ENCODE results near the gene PTPN21. TPM values are rescaled to one million over a fixed set of nuclear protein-coding genes. Genes with fewer than 3 reads are reported as not detected.
"Not testable (repeated sequence)": the region's sequence is repeated elsewhere in the genome, so short reads cannot be mapped to it uniquely, and the experiment has no call there.

PTPN21 gene
- total and polyA plus RNA-seq, 2 of the 13 experiments (the other 11 are each of a cell fraction or from before 2014, with no cell fraction given) = 2.0 to 3.7 TPM

DNA sequence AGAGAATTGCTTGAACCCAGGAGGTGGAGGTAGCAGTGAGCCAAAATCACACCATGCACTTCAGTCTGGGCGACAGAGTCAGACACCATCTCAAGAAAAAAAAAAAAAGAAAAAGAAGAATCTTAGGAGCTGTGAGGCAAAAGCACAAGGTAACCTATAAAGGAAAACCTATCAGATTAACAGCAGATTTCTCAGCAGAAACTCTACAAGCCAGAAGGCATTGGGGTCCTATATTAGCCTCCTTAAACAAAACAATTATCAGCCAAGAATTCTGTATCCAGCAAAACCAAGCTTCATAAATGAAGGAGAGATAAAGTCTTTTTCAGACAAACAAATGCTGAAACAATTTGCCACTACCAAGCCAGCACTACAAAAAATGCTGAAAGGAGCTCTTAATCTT, 24.9 kb downstream of the PTPN21 start:
- 91% methylated on average over 1 of the region's 1 CpG for WGBS (ENCODE audit: low lambda C conversion rate)
- H3K9me3 ChIP-seq (ENCODE audit: low read length); intact Hi-C loops (cut with micrococcal nuclease; ENCODE audit: unreplicated experiment); CTCF ChIA-PET (ENCODE audit: low intra/inter-chr PET ratio, low total read pairs); H3K4me2 ChIP-seq (ENCODE audit: low read depth, low read length); H3K27ac ChIP-seq (ENCODE audit: extremely low read length, insufficient read depth, low read length); DNase-seq (ENCODE audit: low spot score); POLR2A ChIA-PET; in situ Hi-C loops (cut with HindIII; ENCODE audit: extremely low pct_ligation_motif_present, low pct_unique_long_range_greater_than_20kb); H2AFZ ChIP-seq (ENCODE audit: low read length); BruUV-seq (replicated peaks); ATAC-seq; H3K4me1 ChIP-seq (ENCODE audit: insufficient read depth, low read length); H3K9ac ChIP-seq (ENCODE audit: insufficient read depth, low read depth, low read length); H3K4me3 ChIP-seq (replicated peaks in 1 of 3; ENCODE audit: insufficient read depth in 1 of 3, low read depth in 2 of 3, low read length in 3 of 3); H4K20me1 ChIP-seq (ENCODE audit: insufficient read depth, low read length); FAIRE-seq; H3K36me3 ChIP-seq (replicated peaks in 1 of 2; ENCODE audit: control insufficient read depth in 1 of 2, insufficient read depth in 2 of 2, low read length in 2 of 2); H3K27me3 ChIP-seq (ENCODE audit: control insufficient read depth in 1 of 2, insufficient read depth in 2 of 2, low read length in 2 of 2); H3K79me2 ChIP-seq (ENCODE audit: insufficient read depth, low read length): not testable (repeated sequence)
- TF ChIP-seq ZNF317 (CRISPR knock-in tag; IDR thresholded peaks at IDR 0.05) = 0 out of 2 replicates have a peak, but pooled peaks have one; percentile 57

DNA sequence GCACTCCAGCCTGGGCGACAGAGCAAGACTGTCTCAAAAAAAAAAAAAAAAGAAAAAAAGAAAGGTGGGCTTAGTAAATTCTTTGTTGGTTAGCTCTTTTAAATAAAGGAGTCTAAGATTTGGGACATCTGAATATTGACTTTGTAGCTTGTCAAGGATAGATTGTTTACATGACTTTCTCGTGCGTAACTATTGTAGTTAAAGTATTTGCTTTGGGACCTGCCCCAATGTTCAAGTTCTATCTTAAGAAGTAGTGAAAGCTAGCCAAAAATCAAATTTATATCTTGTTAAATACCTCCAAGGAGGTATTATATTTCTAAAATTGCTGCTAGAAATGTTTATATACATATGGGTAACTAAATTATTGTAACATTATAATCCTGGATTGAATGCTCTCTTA, 32.4 kb downstream of the PTPN21 start:
- CTCF ChIA-PET (ENCODE audit: low intra/inter-chr PET ratio, low total read pairs) = no interaction called here
- H3K9ac ChIP-seq (ENCODE audit: insufficient read depth, low read depth, low read length) = no peak overlapping the region

More for the DNA sequence above, 32.4 kb downstream of the PTPN21 start:
- Histone ChIP-seq H3K27me3 (ENCODE audit: control insufficient read depth in 1 of 2, insufficient read depth in 2 of 2, low read length in 2 of 2) (no peaks in the 10 kb centered on the region), H3K36me3 (replicated peaks in 1 of 2; ENCODE audit: control insufficient read depth in 1 of 2, insufficient read depth in 2 of 2, low read length in 2 of 2) (no peaks in the 10 kb centered on the region), H3K4me2 (ENCODE audit: low read depth, low read length) (no peak overlapping the region), H3K79me2 (ENCODE audit: insufficient read depth, low read length) (no peaks in the 10 kb centered on the region), H2AFZ (ENCODE audit: low read length) (no peak overlapping the region), H3K9me3 (ENCODE audit: low read length) (no peaks in the 10 kb centered on the region), H3K4me3 (replicated peaks in 1 of 3; ENCODE audit: insufficient read depth in 1 of 3, low read depth in 2 of 3, low read length in 3 of 3) (no peak overlapping the region), H3K4me1 (ENCODE audit: insufficient read depth, low read length) (no peaks in the 10 kb centered on the region), H3K27ac (ENCODE audit: extremely low read length, insufficient read depth, low read length) (no peak overlapping the region), H4K20me1 (ENCODE audit: insufficient read depth, low read length) (no peaks in the 10 kb centered on the region)
- no peak for TF ChIP-seq ZFP37 (CRISPR knock-in tag; IDR thresholded peaks at IDR 0.05; ENCODE audit: borderline replicate concordance)
- TF ChIP-seq HCFC1 (IDR thresholded peaks at IDR 0.05; ENCODE audit: low read depth, low read length) = no peak
- no peak for TF ChIP-seq NFATC3 (CRISPR knock-in tag; IDR thresholded peaks at IDR 0.05)
- TF ChIP-seq, protein P1, sequence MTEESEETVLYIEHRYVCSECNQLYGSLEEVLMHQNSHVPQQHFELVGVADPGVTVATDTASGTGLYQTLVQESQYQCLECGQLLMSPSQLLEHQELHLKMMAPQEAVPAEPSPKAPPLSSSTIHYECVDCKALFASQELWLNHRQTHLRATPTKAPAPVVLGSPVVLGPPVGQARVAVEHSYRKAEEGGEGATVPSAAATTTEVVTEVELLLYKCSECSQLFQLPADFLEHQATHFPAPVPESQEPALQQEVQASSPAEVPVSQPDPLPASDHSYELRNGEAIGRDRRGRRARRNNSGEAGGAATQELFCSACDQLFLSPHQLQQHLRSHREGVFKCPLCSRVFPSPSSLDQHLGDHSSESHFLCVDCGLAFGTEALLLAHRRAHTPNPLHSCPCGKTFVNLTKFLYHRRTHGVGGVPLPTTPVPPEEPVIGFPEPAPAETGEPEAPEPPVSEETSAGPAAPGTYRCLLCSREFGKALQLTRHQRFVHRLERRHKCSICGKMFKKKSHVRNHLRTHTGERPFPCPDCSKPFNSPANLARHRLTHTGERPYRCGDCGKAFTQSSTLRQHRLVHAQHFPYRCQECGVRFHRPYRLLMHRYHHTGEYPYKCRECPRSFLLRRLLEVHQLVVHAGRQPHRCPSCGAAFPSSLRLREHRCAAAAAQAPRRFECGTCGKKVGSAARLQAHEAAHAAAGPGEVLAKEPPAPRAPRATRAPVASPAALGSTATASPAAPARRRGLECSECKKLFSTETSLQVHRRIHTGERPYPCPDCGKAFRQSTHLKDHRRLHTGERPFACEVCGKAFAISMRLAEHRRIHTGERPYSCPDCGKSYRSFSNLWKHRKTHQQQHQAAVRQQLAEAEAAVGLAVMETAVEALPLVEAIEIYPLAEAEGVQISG (CRISPR knock-in tag; IDR thresholded peaks at IDR 0.05) = no peak
- TF ChIP-seq KDM2A (CRISPR knock-in tag; IDR thresholded peaks at IDR 0.05; ENCODE audit: borderline replicate concordance, low read depth) = no peak
- no peak for TF ChIP-seq ZNF75D (CRISPR knock-in tag; IDR thresholded peaks at IDR 0.05; ENCODE audit: borderline replicate concordance)
- TF ChIP-seq, protein P2, sequence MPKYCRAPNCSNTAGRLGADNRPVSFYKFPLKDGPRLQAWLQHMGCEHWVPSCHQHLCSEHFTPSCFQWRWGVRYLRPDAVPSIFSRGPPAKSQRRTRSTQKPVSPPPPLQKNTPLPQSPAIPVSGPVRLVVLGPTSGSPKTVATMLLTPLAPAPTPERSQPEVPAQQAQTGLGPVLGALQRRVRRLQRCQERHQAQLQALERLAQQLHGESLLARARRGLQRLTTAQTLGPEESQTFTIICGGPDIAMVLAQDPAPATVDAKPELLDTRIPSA (CRISPR knock-in tag; IDR thresholded peaks at IDR 0.05; ENCODE audit: borderline replicate concordance) = no peak
- TF ChIP-seq ZNF776 (CRISPR knock-in tag; IDR thresholded peaks at IDR 0.05) = no peak
- in situ Hi-C loops (cut with HindIII; ENCODE audit: extremely low pct_ligation_motif_present, low pct_unique_long_range_greater_than_20kb) (no loop called here), intact Hi-C loops (cut with micrococcal nuclease; ENCODE audit: unreplicated experiment) (loop anchor here (5.0 kb wide), 1 partner anchor 40 kb away; the partner anchor contains the start of gene ZC3H14)
- FAIRE-seq = no peak
- no peak for DNase-seq (ENCODE audit: low spot score)
- POLR2A ChIA-PET = no interaction called here
- ATAC-seq = no peak
- BruUV-seq (replicated peaks) = no TSS peak
- WGBS (ENCODE audit: low lambda C conversion rate) = 90% methylated on average over 3 of the region's 3 CpGs
